HEK293 (cell line): Measurements from ENCODE around the gene LAMTOR1.

Source experiments
- CTCF ChIA-PET: fragments of 350-600 bp; formaldehyde crosslinking; extraction: SDS; loops from one replicate; lab custom pipeline; 2021; ENCODE audit warnings: antibody characterized with exemption; lab: Yijun Ruan, JAX
- POLR2A ChIA-PET: fragments of 300-600 bp; formaldehyde crosslinking; extraction: SDS; loops from one replicate; lab custom pipeline; 2020; ENCODE audit warnings: antibody characterized with exemption, inconsistent platforms; lab: Yijun Ruan, JAX
- H3K27ac ChIP-seq: fragments of 200-500 bp; sonication (Bioruptor generic); 2 replicates; pipeline ENCODE4 v1.5.1; 2014; ENCODE audit warnings: low read depth, low read length, control low read depth, inconsistent platforms; ENCODE audit errors: extremely low read depth
- H3K36me3 ChIP-seq, 2 experiments: fragments of 200-500 bp in 1 of 2; sonication (Bioruptor generic) in 1 of 2; 1 replicate in 1 of 2; 2 replicates in 1 of 2; pipeline ENCODE4 v1.5.1; 2014 to 2017; ENCODE audit warnings: inconsistent platforms in 2 of 2, low read length in 2 of 2; ENCODE audit not compliant: control insufficient read depth in 2 of 2, insufficient read depth in 1 of 2
- H3K4me1 ChIP-seq: fragments of 200-500 bp; sonication (Bioruptor generic); 2 replicates; pipeline ENCODE4 v1.5.1; 2014; ENCODE audit warnings: mild to moderate bottlenecking, low read length, inconsistent platforms; ENCODE audit not compliant: control insufficient read depth, insufficient read depth
- H3K4me3 ChIP-seq: 2 replicates; pipeline ENCODE4 v1.5.1; 2011; ENCODE audit warnings: low read depth, mild to moderate bottlenecking, control low read depth, low read length, moderate library complexity
- H3K9me3 ChIP-seq: fragments of 200-500 bp; sonication (Bioruptor generic); 2 replicates; pipeline ENCODE4 v1.5.1; 2014; ENCODE audit warnings: low read depth, low read length, inconsistent platforms; ENCODE audit not compliant: control insufficient read depth, insufficient read depth
- GFI1B ChIP-seq: fragments of 450-650 bp; formaldehyde crosslinking; IDR thresholded peaks from 2 replicates; pipeline ENCODE4 v1.5.1; 2016; ENCODE audit warnings: missing biosample characterization, missing genetic modification characterization
- GLI2 ChIP-seq: fragments of 450-650 bp; formaldehyde crosslinking; IDR thresholded peaks from 2 replicates; pipeline ENCODE4; 2017; ENCODE audit warnings: missing biosample characterization, missing genetic modification characterization, low read depth, borderline replicate concordance
- KLF1 ChIP-seq: fragments of 450-650 bp; formaldehyde crosslinking; IDR thresholded peaks from 2 replicates; pipeline ENCODE4 v1.5.1; 2016; ENCODE audit warnings: missing biosample characterization, missing genetic modification characterization
- KLF9 ChIP-seq: fragments of 450-650 bp; formaldehyde crosslinking; IDR thresholded peaks from 2 replicates; pipeline ENCODE4 v1.5.1; 2016; ENCODE audit warnings: missing biosample characterization, missing genetic modification characterization, low read depth
- RBAK ChIP-seq: fragments of 450-650 bp; formaldehyde crosslinking; IDR thresholded peaks from 2 replicates; pipeline ENCODE4 v1.5.1; 2016; ENCODE audit warnings: missing biosample characterization, missing genetic modification characterization
- ZNF133 ChIP-seq: fragments of 450-650 bp; formaldehyde crosslinking; IDR thresholded peaks from 2 replicates; pipeline ENCODE4 v1.5.1; 2016; ENCODE audit warnings: missing biosample characterization, missing genetic modification characterization
- ZNF174 ChIP-seq: fragments of 450-650 bp; formaldehyde crosslinking; IDR thresholded peaks from 2 replicates; pipeline ENCODE4 v1.5.0; 2017; ENCODE audit warnings: missing biosample characterization, mild to moderate bottlenecking, missing genetic modification characterization
- ZNF211 ChIP-seq: fragments of 450-650 bp; formaldehyde crosslinking; IDR thresholded peaks from 2 replicates; pipeline ENCODE4 v1.5.1; 2016; ENCODE audit warnings: low read depth, missing biosample characterization, missing genetic modification characterization
- ZNF23 ChIP-seq: fragments of 450-650 bp; formaldehyde crosslinking; IDR thresholded peaks from 2 replicates; pipeline ENCODE4 v1.5.1; 2016; ENCODE audit warnings: missing biosample characterization, missing genetic modification characterization, borderline replicate concordance
- ZNF48 ChIP-seq: fragments of 450-650 bp; formaldehyde crosslinking; IDR thresholded peaks from 2 replicates; pipeline ENCODE4 v1.5.1; 2016; ENCODE audit warnings: missing biosample characterization, missing genetic modification characterization
- ZNF623 ChIP-seq: fragments of 450-650 bp; formaldehyde crosslinking; IDR thresholded peaks from 2 replicates; pipeline ENCODE4 v1.5.1; 2016; ENCODE audit warnings: missing biosample characterization, missing genetic modification characterization
- ZNF701 ChIP-seq: fragments of 450-650 bp; formaldehyde crosslinking; IDR thresholded peaks from 2 replicates; pipeline ENCODE4 v1.5.1; 2016; ENCODE audit warnings: missing biosample characterization, missing genetic modification characterization
- TF ChIP-seq, protein P1 (sequence below): fragments of 450-650 bp; formaldehyde crosslinking; IDR thresholded peaks from 2 replicates; pipeline ENCODE4 v1.5.1; 2016; ENCODE audit warnings: missing biosample characterization, missing genetic modification characterization
- TF ChIP-seq, protein P2 (sequence below): fragments of 450-650 bp; formaldehyde crosslinking; IDR thresholded peaks from 2 replicates; pipeline ENCODE4 v1.5.1; 2016; ENCODE audit warnings: missing biosample characterization, missing genetic modification characterization
- TF ChIP-seq, protein P3 (sequence below): fragments of 450-650 bp; formaldehyde crosslinking; IDR thresholded peaks from 2 replicates; pipeline ENCODE4 v1.5.1; 2016; ENCODE audit warnings: missing biosample characterization, missing genetic modification characterization
- TF ChIP-seq, protein P4 (sequence below): fragments of 450-650 bp; formaldehyde crosslinking; IDR thresholded peaks from 2 replicates; pipeline ENCODE4 v1.5.1; 2016; ENCODE audit warnings: missing biosample characterization, missing genetic modification characterization
- TF ChIP-seq, protein P5 (sequence below): fragments of 450-650 bp; IDR thresholded peaks from 2 replicates; pipeline ENCODE4 v1.5.1; 2018; ENCODE audit warnings: missing biosample characterization, missing genetic modification characterization
- TF ChIP-seq, protein P6 (sequence below): fragments of 450-650 bp; formaldehyde crosslinking; IDR thresholded peaks from 2 replicates; pipeline ENCODE4 v1.5.1; 2016; ENCODE audit warnings: missing biosample characterization, missing genetic modification characterization

Gene LAMTOR1

DNA sequence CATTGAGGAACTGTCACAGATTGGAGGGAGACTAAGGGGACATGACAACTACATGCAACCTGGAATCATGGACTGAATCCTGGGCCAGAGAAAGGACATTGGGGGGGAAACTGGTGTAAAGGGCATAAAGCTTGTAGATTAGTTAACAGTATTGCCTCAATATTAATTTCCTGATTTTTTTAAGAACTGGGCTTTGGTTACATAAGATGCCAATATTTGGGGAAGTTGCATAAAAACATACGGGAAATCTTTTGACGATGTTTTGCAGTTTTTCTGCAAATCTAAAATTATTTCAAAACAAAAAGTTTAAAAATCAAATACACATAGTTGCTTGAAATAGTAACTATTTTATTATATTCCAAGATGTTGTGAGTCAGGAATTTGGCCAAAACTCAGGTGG is 29.5 kb upstream of the LAMTOR1 start:
- Histone ChIP-seq H3K36me3 (no peaks in the 10 kb centered on the region), H3K4me3 (no peak overlapping the region), H3K27ac (no peak overlapping the region), H3K9me3 (no peaks in the 10 kb centered on the region), H3K4me1 (no peaks in the 10 kb centered on the region)
- CTCF ChIA-PET, result interaction anchor here (1.9 kb wide), 1 partner anchor 12 kb away, joined by 10 read pairs; no protein-coding TSS in a partner anchor
- POLR2A ChIA-PET, result no interaction called here
- TF ChIP-seq, protein P1, sequence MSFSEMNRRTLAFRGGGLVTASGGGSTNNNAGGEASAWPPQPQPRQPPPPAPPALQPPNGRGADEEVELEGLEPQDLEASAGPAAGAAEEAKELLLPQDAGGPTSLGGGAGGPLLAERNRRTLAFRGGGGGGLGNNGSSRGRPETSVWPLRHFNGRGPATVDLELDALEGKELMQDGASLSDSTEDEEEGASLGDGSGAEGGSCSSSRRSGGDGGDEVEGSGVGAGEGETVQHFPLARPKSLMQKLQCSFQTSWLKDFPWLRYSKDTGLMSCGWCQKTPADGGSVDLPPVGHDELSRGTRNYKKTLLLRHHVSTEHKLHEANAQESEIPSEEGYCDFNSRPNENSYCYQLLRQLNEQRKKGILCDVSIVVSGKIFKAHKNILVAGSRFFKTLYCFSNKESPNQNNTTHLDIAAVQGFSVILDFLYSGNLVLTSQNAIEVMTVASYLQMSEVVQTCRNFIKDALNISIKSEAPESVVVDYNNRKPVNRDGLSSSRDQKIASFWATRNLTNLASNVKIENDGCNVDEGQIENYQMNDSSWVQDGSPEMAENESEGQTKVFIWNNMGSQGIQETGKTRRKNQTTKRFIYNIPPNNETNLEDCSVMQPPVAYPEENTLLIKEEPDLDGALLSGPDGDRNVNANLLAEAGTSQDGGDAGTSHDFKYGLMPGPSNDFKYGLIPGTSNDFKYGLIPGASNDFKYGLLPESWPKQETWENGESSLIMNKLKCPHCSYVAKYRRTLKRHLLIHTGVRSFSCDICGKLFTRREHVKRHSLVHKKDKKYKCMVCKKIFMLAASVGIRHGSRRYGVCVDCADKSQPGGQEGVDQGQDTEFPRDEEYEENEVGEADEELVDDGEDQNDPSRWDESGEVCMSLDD, result no peak
- TF ChIP-seq, protein P2, sequence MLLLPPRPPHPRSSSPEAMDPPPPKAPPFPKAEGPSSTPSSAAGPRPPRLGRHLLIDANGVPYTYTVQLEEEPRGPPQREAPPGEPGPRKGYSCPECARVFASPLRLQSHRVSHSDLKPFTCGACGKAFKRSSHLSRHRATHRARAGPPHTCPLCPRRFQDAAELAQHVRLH, result no peak
- TF ChIP-seq, protein P3, sequence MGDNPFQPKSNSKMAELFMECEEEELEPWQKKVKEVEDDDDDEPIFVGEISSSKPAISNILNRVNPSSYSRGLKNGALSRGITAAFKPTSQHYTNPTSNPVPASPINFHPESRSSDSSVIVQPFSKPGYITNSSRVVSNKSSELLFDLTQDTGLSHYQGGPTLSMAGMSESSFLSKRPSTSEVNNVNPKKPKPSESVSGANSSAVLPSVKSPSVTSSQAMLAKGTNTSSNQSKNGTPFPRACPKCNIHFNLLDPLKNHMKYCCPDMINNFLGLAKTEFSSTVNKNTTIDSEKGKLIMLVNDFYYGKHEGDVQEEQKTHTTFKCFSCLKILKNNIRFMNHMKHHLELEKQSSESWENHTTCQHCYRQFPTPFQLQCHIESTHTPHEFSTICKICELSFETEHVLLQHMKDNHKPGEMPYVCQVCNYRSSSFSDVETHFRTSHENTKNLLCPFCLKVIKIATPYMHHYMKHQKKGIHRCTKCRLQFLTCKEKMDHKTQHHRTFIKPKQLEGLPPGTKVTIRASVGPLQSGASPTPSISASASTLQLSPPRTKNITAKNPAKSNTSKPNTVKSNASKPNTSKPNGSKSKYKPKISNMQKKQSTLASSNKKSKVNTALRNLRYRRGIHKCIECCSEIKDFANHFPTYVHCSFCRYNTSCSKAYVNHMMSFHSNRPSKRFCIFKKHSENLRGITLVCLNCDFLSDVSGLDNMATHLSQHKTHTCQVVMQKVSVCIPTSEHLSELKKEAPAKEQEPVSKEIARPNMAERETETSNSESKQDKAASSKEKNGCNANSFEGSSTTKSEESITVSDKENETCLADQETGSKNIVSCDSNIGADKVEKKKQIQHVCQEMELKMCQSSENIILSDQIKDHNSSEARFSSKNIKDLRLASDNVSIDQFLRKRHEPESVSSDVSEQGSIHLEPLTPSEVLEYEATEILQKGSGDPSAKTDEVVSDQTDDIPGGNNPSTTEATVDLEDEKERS (tag by site-specific recombination), result no peak
- no peak for TF ChIP-seq GLI2 (tag by site-specific recombination)
- TF ChIP-seq, protein P4, sequence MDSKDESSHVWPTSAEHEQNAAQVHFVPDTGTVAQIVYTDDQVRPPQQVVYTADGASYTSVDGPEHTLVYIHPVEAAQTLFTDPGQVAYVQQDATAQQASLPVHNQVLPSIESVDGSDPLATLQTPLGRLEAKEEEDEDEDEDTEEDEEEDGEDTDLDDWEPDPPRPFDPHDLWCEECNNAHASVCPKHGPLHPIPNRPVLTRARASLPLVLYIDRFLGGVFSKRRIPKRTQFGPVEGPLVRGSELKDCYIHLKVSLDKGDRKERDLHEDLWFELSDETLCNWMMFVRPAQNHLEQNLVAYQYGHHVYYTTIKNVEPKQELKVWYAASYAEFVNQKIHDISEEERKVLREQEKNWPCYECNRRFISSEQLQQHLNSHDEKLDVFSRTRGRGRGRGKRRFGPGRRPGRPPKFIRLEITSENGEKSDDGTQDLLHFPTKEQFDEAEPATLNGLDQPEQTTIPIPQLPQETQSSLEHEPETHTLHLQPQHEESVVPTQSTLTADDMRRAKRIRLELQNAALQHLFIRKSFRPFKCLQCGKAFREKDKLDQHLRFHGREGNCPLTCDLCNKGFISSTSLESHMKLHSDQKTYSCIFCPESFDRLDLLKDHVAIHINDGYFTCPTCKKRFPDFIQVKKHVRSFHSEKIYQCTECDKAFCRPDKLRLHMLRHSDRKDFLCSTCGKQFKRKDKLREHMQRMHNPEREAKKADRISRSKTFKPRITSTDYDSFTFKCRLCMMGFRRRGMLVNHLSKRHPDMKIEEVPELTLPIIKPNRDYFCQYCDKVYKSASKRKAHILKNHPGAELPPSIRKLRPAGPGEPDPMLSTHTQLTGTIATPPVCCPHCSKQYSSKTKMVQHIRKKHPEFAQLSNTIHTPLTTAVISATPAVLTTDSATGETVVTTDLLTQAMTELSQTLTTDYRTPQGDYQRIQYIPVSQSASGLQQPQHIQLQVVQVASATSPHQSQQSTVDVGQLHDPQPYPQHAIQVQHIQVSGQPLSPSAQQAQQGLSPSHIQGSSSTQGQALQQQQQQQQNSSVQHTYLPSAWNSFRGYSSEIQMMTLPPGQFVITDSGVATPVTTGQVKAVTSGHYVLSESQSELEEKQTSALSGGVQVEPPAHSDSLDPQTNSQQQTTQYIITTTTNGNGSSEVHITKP, result no peak
- no peak for TF ChIP-seq ZNF133 (tag by site-specific recombination)
- TF ChIP-seq ZNF23 (tag by site-specific recombination), result no peak
- no peak for TF ChIP-seq ZNF623 (tag by site-specific recombination)
- no peak for TF ChIP-seq ZNF211
- TF ChIP-seq ZNF48 (tag by site-specific recombination), result no peak
- TF ChIP-seq, protein P5, sequence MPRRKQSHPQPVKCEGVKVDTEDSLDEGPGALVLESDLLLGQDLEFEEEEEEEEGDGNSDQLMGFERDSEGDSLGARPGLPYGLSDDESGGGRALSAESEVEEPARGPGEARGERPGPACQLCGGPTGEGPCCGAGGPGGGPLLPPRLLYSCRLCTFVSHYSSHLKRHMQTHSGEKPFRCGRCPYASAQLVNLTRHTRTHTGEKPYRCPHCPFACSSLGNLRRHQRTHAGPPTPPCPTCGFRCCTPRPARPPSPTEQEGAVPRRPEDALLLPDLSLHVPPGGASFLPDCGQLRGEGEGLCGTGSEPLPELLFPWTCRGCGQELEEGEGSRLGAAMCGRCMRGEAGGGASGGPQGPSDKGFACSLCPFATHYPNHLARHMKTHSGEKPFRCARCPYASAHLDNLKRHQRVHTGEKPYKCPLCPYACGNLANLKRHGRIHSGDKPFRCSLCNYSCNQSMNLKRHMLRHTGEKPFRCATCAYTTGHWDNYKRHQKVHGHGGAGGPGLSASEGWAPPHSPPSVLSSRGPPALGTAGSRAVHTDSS (tag by site-specific recombination), result no peak

DNA sequence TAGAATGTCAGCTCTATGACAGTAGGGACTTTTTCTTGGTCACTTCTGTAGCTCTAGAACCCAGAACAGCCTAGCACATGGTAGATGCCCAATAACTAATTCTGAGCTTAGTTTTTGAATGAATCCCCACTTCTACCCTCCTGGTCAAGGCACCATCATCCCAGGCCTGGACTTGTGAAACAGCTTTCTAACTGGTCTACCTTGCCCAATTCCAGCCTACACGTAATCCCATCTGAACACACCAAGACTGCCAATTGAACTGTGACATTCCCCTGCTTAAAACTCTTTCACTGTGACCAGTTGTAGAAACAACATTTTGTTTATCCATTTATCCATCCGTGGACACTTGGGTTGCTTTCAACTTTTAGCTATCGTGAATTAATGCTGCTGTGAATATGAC is 26.3 kb upstream of the LAMTOR1 start:
- no peaks in the 10 kb centered on the region for H3K36me3 ChIP-seq
- H3K4me3 ChIP-seq, result no peak overlapping the region
- no peaks in the 10 kb centered on the region for H3K9me3 ChIP-seq
- ChIA-PET CTCF (interaction anchor here (1.1 to 2.2 kb wide), 2 partner anchors 15 to 54 kb away, joined by 5 to 10 read pairs; no protein-coding TSS in a partner anchor), POLR2A (no interaction called here)
- TF ChIP-seq ZNF174 (tag by site-specific recombination) (no peak), ZNF701 (tag by site-specific recombination) (no peak), KLF9 (no peak), KLF1 (tag by site-specific recombination) (no peak), GFI1B (no peak), RBAK (tag by site-specific recombination) (no peak)
- TF ChIP-seq, protein P6, sequence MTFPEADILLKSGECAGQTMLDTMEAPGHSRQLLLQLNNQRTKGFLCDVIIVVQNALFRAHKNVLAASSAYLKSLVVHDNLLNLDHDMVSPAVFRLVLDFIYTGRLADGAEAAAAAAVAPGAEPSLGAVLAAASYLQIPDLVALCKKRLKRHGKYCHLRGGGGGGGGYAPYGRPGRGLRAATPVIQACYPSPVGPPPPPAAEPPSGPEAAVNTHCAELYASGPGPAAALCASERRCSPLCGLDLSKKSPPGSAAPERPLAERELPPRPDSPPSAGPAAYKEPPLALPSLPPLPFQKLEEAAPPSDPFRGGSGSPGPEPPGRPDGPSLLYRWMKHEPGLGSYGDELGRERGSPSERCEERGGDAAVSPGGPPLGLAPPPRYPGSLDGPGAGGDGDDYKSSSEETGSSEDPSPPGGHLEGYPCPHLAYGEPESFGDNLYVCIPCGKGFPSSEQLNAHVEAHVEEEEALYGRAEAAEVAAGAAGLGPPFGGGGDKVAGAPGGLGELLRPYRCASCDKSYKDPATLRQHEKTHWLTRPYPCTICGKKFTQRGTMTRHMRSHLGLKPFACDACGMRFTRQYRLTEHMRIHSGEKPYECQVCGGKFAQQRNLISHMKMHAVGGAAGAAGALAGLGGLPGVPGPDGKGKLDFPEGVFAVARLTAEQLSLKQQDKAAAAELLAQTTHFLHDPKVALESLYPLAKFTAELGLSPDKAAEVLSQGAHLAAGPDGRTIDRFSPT (tag by site-specific recombination), result no peak
- H3K27ac ChIP-seq, result no peak overlapping the region
- H3K4me1 ChIP-seq, result no peaks in the 10 kb centered on the region
